SIG-M5 treated with dmso at 0.1 percent for 504 hours (cell line): Measurements from ENCODE around the gene ZMYM4.
A peak's percentile ranks its signal among the peaks of the same experiment; 100 is the strongest.

Experiments used
- DNase-seq: peaks from one replicate; lab custom pipeline; 2025; ENCODE audit not compliant: unreplicated experiment; lab: John Stamatoyannopoulos, UW

The ZMYM4 gene

GRCh38 chr1:35274197-35274596, 5.7 kb downstream of the ZMYM4 start:
- no peak for DNase-seq

DNA sequence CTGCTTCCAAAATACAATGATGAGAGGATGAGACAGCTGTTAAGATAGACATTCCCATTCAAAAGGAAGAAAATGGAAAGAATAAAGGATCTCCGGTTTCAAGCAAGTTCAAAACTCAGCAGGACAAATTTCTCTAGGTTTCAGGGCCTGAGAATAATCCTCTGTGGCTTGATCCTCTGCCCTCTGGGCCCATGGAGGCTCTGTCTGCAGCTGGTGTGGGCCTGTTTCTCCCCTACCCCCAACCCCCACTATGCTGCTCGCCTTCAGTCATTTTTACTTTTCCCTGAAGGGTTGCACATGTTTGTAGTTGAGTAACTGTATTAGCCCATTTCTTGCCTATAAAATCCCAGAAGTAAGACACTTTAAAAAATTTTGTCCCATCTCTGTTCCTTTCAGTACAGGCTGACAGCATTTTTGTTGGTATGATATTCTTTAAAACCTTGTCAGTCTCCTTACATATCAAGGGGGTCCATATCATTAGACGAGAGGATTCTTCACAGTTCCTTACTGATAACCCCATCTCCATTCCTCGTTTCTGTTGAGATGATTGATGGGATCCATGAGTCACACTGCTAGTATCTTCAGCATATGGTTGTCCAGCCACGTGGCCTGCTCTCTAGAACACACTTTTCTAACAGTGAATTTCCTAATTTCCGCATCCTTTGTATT, 10.5 kb downstream of the ZMYM4 start:
- DNase-seq = no peak

- DNase-seq = no peak
Measured at GRCh38 chr1:35279555-35279904, 11.0 kb downstream of the ZMYM4 start.

- DNase-seq = no peak
Measured at GRCh38 chr1:35280006-35280405, 11.5 kb downstream of the ZMYM4 start.

DNA sequence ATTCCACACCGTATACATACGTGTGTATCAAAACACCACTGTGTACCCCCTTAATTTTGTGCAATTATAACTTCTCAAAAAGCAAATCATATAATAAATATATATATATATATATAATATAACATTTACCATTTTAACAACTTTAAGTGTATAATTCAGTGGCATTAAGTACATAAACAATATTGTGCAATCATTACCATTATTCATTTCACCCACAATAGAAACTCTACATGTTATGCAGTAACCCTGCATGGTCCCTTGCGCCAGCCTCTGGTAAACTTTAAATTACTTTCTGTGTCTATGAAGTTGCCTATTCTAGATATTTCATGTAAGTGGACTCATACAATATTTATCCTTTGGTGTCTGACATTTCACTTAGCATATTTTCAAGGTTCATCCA, 13.1 kb downstream of the ZMYM4 start:
- no peak for DNase-seq

- no peak for DNase-seq
Measured at GRCh38 chr1:35282172-35282571, 13.7 kb downstream of the ZMYM4 start.

GRCh38 chr1:35284852-35285251, 16.3 kb downstream of the ZMYM4 start:
- no peak for DNase-seq

- DNase-seq = peak; percentile 21
Measured at GRCh38 chr1:35285771-35286606, 17.5 kb downstream of the ZMYM4 start.

GRCh38 chr1:35287807-35288640, 19.5 kb downstream of the ZMYM4 start:
- no peak for DNase-seq

DNA sequence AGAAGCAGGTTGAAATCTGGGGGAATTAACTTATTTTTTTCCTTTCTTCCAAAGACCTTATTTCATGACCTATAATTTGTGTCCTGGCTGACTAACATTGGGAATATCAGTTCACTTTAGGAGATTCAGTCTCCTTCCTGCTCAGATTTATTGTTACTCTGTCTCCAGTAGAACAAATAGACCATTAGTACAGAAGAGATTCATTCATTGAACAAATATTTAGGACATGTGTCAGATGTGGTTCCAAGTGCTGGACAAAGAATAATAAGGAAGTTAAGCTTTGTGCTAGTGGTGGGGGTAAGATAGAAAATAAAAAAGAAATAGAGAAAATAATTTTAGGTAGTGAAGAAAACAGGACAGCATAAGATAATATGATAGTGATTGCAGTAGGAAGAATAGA, 20.3 kb downstream of the ZMYM4 start:
- DNase-seq = no peak

DNA sequence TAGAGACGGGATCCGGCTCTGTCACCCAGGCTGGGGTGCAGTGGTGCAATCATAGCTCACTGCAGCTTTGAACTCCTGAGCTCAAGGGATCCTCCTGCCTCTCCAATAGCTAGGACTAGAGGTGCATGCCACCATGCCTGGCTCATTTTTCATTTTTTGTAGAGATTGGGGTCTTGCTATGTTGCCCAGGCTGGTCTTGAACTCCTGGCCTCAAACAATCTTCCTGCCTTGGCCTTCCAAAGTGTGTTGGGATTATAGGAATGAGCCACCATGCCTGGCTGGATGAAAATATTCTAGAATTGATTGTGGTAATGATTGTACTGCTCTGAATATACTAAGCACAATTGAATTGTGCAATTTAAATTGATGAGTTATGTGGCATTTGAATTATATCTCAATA, 21.9 kb downstream of the ZMYM4 start:
- DNase-seq = no peak

DNA sequence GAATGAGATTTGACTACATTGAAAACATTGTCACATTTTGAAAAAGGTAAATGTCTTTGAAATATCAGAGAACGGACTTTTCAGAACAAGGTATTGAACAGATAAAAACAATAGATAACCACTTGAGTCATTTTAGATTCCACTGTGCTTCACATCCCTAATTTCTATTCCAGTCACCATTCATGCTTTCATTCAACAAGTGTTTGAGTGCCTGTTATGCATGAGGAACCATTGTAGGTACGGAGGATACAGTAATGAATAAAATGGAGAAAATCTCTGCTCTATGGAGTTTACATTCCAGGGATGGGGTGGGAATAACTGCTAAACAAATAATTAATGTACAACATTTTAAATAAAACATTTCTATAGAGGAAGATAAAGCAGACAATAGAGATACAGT, 26.3 kb downstream of the ZMYM4 start:
- DNase-seq = no peak

DNA sequence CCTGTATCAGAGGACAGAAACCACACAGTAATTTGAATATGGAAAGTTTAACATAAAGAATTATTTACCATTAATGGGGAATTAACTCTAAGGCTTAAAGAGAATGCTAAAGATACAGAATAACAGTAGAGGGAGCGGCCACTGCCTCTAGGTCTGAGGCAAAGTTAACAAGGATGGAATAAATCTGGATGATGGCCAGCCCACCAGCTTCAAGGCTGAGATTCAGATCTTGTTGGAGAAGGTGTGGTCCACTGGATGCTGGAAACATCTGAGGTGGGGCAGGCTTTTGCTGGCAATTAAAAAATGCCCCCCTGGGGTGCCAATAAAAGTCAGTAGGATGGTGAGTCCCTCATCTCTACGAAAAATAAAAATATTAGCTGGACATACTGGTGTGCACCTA, 29.4 kb downstream of the ZMYM4 start:
- DNase-seq = no peak

GRCh38 chr1:35298464-35298863, 30.0 kb downstream of the ZMYM4 start:
- DNase-seq = peak; percentile 16

DNA sequence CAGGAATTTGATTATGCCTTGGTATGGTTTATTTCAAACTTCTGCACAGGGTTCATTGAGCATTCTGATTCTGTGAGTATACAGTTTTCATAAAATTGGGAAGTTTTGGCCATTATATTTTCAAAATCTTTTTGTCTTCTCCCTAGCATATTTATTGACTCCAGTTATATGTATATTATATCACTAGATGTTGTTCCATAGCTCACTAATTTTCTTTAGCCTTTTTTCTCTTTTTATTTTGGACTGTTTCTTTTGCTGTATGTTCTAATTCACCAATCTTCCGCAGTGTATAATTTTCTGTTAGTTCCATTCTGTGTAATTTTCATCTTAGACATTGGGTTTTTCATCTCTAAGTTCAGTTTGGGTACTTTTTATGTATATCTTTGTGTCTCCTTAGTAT, 31.9 kb downstream of the ZMYM4 start:
- no peak for DNase-seq

GRCh38 chr1:35301674-35302392, 33.3 kb downstream of the ZMYM4 start:
- DNase-seq = no peak

GRCh38 chr1:35305383-35305782, 36.9 kb downstream of the ZMYM4 start:
- no peak for DNase-seq

DNA sequence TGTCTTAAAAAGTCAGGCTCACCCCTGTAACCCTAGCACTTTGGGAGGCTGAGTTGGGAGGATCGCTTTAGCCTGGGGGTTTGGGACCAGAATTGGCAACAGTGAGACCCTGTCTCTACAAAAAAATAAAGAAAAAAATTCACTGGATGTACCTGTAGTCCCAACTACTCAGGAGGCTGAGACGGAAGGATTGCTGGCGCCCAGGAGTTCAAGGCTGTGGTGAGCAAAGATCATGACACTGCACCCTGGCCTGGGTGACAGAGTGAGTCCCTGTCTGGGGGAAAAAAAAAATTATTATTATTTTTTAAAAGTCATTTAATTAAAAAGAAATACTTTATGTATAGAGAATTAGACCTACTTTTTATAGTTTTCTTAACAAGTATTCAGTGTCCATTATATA, 47.1 kb downstream of the ZMYM4 start:
- no peak for DNase-seq

GRCh38 chr1:35316264-35316663, 47.8 kb downstream of the ZMYM4 start:
- no peak for DNase-seq

GRCh38 chr1:35319988-35320713, 51.6 kb downstream of the ZMYM4 start:
- no peak for DNase-seq

- DNase-seq = no peak
Measured at GRCh38 chr1:35320937-35321336, 52.4 kb downstream of the ZMYM4 start.
